HG03565 (cell line): ENCODE measurements around the gene CST4.
"Not testable (repeated sequence)": the region's sequence is repeated elsewhere in the genome, so short reads cannot be mapped to it uniquely, and the experiment has no call there.

Experiments used
- ATAC-seq: cut with Tn5 transposase; IDR thresholded peaks from one replicate; pipeline ENCODE4 v1.9.1; 2021; ENCODE audit warnings: mild to moderate bottlenecking, moderate library complexity; ENCODE audit not compliant: unreplicated experiment

Gene CST4

DNA sequence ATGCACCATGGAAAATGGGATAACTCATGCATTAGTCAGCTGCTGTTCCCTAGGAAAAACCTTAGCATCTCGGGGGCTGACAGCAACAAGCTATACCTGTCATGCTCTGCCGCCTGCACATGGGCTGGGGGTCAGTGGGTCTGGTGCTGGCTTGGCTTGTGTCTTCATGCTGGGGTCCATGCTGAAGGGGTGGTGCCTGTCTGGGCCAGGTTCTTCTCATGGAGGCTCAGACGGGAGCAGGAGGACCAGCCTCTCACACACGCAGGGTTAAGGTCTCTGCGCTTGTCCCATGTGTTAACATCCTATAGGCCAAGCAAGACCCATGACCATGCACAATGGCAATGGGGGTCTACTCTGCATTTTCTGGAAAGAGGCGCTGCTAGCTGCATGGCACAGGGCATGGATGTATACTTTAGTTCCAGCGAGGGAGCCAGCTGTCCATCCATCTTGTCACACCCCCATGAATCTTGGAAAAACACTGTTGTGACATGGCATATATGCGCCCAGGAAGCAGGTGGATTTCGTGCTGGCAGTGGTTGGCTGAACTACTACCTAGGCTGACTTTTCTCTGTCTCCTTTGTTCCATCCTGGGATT lies 26.5 kb downstream of the CST4 start:
- ATAC-seq, result no peak

- ATAC-seq, result no peak
Measured at GRCh38 chr20:23661002-23661429, 27.8 kb downstream of the CST4 start.

DNA sequence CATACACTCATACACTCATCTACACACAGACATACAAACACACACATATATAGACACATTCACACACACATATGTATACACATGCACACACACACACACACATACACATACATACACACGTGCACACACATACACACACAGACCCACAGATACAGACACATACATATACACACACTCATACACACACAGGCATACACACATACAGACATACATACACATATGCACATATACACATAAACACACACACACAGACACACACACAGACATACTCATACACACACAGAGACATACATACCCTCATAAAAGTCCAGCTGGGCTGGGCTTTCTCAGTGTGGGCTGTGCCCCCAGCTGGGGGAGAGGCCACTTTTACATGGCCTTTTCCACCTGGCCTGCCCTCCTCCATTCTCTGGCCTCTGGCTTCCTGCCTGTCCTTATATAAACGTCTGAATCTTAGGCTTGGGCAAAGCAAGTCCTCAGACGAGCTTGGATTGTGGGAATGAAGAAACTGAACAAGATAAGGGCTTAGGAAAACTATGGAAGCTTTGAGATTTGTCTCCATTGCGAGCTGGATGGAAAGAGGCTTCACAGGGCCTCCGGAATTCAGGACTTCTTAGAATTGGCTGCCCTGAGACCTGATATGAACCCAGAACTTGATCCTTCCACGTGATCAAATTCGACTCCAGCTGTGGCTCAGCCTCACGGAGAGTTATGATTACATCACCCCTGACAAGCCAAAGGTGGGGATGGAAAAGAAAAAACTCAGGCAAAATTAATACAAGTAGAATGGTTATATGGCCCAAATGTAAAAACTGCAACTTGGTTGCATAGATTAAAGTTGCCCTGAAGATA lies 28.6 kb downstream of the CST4 start:
- no peak for ATAC-seq

- not testable (repeated sequence) for ATAC-seq
Measured at GRCh38 chr20:23659610-23659988, 29.2 kb downstream of the CST4 start.

- no peak for ATAC-seq
Measured at GRCh38 chr20:23658989-23659609, 29.7 kb downstream of the CST4 start.

DNA sequence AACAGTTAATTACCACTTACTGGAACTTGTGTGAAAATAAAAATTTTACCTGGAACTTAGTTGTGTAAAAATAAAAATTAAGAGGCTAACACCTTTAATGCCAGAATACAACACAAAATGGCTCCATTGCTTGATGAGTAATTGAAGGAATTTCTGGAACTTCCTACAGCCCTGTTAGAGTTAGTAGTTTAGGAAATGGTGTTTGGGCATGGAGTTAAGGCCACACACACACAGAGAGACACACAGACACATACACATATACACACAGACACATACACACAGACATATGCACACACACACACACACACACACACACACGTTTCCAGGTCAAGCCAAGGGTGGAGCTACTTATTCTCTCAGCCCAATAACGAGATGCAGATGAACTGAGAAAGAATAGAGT lies 30.5 kb downstream of the CST4 start:
- no peak for ATAC-seq

DNA sequence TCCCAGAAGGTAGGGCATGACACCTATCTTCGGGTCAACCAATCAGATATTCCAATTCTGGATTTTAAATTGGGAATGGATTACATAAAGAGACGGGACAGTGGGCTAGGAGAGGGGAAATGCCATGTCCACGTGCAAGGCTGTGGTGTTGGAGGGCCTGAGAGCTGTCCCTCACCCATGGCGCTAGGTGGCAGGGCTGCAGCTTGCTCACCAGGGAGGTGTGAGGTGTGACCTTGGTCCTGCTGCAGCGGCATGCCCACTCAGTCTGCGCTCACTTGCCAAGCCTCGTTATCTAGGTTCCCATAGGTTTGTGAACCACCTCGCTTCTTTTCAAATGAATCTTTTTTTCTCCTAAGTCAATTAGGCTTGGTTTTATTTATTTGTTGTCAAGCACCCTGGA lies 31.6 kb downstream of the CST4 start:
- no peak for ATAC-seq

- no peak for ATAC-seq
Measured at GRCh38 chr20:23656372-23656771, 32.5 kb downstream of the CST4 start.

- no peak for ATAC-seq
Measured at GRCh38 chr20:23655491-23656211, 33.2 kb downstream of the CST4 start.

DNA sequence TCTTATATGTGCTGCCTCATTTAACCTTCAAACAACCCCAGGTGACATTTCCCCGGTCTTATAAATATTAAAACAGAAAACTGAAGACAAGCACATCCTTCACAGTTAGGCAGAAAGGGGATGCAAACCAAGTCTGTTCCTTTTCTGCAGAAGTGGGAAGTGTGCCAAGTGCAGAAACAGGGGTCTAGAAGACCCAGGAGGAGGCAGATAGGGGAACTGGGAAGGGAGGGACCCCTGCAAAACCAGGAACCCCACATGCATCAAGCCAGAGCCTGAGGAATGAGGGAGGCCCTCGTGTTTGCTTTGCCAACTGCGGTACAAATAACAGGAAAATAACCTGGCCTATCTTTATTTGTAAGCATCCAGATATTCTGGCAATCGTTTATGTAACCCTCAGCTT lies 34.1 kb downstream of the CST4 start:
- ATAC-seq, result no peak

GRCh38 chr20:23654000-23654399 lies 34.8 kb downstream of the CST4 start:
- ATAC-seq, result no peak

GRCh38 chr20:23653400-23653938 lies 35.4 kb downstream of the CST4 start:
- ATAC-seq, result no peak

DNA sequence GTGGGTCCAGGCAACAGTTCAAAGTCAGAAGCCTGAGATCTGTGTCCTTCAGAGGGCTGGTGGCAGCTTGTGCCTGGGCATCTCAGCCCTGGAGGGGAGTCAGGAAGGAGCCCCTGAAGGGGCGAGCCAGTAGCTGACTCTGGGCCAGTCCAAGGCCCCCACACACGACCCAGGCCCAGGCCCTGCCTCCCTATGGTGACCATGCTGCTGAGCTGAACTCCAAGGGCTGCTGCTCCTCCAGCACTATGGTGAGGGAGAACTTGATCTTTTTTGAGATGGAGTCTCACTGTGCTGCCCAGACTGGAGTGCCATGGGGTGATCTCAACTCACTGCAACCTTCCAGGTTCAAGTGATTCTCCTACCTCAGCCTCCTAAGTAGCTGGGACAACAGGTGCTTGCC lies 35.9 kb downstream of the CST4 start:
- ATAC-seq, result no peak

DNA sequence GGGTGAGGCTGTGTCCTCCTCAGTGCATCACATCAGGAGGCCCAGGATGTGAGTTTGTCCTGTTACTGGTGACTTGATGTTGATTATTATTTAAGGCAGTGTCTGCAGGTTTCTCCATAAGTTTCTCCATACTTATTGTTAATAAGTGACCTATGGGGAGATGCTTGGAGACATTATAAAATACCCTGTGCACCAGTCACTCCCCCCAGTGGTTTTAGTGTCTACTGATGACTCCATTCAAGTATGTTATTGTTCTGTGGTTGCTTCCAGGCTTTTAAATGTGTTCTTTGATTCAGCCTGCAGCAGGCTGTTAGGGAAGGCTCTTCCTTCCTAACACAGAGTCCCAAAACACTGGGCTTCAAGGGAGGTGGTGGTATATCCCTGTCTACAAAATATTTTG lies 36.5 kb downstream of the CST4 start:
- ATAC-seq, result no peak

GRCh38 chr20:23651117-23651516 lies 37.7 kb downstream of the CST4 start:
- no peak for ATAC-seq

GRCh38 chr20:23649830-23650417 lies 38.9 kb downstream of the CST4 start:
- ATAC-seq, result no peak

DNA sequence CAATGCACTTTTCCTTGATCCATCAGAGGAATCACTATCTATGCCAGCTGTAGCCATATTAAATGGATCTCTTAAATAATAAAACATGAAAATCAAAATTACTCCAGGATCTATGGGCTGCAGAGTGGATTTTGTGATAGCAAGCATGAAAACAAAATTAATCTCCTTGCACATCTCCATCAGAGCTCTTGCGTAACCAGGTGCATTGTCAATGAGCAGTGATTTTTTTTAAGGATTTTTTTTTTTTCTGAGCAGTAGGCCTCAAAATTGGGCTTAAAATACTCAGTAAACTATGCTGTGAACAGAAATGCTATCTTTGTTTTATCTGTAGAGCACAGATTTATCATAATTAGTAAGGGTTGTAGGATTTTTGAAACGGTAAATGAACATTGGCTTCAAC lies 39.6 kb downstream of the CST4 start:
- ATAC-seq, result no peak

GRCh38 chr20:23647346-23647745 lies 41.5 kb downstream of the CST4 start:
- no peak for ATAC-seq

DNA sequence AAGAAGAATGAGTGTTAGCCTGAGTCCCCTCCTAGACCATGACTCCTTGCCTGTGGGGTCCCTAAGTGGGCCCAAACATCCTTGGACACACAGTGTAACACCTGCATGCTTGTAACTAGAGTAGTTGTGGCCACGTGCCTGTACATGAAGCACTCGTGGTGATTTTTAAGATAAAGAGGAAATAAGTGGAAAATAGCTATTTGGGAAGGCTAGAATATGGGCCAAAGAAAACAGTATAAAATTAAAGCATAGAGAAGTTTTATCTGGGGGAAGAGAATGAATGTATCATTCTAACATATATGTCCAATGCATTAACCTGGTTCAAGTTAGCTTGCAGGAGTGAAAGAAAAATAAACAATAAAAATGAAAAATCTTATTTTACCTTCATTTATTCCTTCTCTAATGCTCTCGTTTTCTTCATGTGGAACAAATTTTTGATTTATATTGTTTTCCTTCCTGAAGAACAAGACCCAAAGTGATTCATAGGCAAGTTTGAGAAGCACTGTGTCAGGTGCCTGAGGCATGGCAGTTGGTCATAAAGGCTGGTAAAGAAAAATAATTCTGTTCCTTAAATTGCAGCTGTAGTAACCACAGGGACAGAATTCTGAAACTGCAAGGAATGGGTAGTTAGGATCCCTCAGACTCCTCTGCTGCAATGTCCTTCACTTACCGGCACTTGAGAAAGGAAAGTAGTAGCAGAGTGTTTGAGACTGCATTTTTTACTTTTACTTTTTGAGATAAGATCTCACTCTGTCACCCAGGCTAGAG lies 42.5 kb downstream of the CST4 start:
- ATAC-seq, result no peak

DNA sequence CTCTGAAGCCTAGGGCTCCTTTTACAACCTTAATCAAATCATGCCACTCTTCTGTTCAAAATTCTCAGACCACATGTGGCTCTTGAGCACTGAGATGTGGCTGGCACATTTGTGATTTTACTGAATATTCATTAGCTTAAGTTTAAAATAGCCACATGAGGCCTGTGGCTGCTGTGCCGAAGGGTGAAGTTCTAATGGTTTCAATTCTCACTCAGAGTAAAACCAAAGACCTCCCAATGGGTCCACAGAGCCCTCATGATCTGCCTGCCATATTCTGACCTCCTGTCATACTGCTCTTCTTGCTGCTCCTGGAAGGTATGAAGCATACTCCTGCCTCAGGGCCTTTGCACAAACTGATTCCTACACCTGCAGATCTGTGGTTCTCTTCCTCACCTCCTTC lies 43.3 kb downstream of the CST4 start:
- ATAC-seq, result no peak
